Measurements from ENCODE around the gene EPHB6.

GRCh38 chr7:142915315-142915714 is 60.4 kb downstream of the EPHB6 start:
- no peak for TF ChIP-seq POLR2A (IDR thresholded peaks at IDR 0.05; ENCODE audit: low read depth, low read length)
- no peak for TF ChIP-seq POLR2AphosphoS5 (IDR thresholded peaks at IDR 0.05; ENCODE audit: low read depth, low read length)
- no peak for TF ChIP-seq PAX5 (IDR thresholded peaks at IDR 0.05; ENCODE audit: insufficient read depth, low read length, severe bottlenecking)
- no peak for TF ChIP-seq TAF1 (IDR thresholded peaks at IDR 0.05; ENCODE audit: low read depth, low read length)

Measured in GM12891 (cell line).